HAP-1 (cell line): ENCODE data around the gene RHBDD1.
A peak's percentile ranks its signal among the peaks of the same experiment; 100 is the strongest.

ENCODE experiments used
- DNase-seq, 2 experiments: peaks; one replicate each; pipeline ENCODE4 v3.0.0-alpha.2; 2016 to 2020; ENCODE audit warnings: low spot score in 2 of 2
- H3K27me3 ChIP-seq: fragments of 250-450 bp; sonication (Bioruptor Pico); 2 replicates; pipeline ENCODE4 v1.5.1; 2020; ENCODE audit warnings: low read depth, mild to moderate bottlenecking, moderate library complexity
- H3K36me3 ChIP-seq: fragments of 250-450 bp; sonication (Bioruptor Pico); replicated peaks from 2 replicates; pipeline ENCODE4 v1.5.1; 2020; ENCODE audit warnings: mild to moderate bottlenecking
- H3K4me1 ChIP-seq: fragments of 250-450 bp; sonication (Bioruptor Pico); 2 replicates; pipeline ENCODE4 v1.5.1; 2020; ENCODE audit warnings: mild to moderate bottlenecking
- H3K4me3 ChIP-seq: fragments of 250-450 bp; sonication (Bioruptor Pico); 2 replicates; pipeline ENCODE4 v1.5.1; 2020; ENCODE audit warnings: mild to moderate bottlenecking, moderate library complexity
- H3K9me3 ChIP-seq: fragments of 250-450 bp; sonication (Bioruptor Pico); 2 replicates; pipeline ENCODE4 v1.5.1; 2020; ENCODE audit warnings: mild to moderate bottlenecking, moderate library complexity
- in situ Hi-C: fragments of 300-500 bp; cut with MboI; formaldehyde crosslinking; loops from 3 replicates; pipeline ENCODE4 v1.14.3; 2020; ENCODE audit warnings: low sequenced_read_pairs, inconsistent platforms, mixed read lengths

Gene RHBDD1

DNA sequence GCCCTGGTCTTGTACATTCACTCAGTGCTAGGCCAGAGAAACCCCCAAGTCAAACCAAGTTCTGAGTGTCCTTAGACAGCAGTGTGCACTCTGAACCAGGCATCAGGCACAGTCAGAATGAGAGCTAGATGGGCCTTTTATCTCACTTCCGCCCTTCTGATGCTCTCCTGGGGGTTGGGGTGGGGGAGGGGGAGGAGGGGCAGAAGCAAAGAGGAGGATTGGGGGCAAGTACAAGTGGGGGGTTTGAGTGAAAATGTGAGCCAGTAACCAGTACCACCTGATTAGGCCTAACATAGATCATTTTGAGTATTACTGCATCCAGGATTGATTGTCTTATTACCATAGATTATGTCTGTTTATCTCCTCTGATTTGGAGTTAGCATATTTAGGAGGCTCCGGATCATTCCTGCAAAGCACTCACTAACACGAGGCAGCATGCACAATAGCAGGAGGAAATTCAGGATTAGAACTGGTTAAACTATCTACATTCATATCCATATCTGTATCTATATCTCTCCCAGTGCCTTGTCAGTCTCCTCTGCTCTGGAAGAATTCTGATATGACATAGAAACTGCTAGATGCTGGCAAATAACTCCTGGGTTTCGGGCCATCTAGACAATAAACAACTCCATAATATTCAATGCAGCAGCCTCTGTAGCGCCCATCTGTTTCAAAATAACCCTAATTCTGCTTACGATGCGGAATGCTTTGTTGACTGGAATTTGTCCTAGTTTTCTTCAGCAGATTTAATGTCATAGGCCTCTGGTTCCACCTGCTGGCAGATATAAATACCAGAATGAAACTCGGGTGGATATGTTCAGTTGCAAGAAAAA is 149.1 kb downstream of the RHBDD1 start:
- H3K4me1 ChIP-seq = no peaks in the 10 kb centered on the region
- peak; percentile 56 to 63 for DNase-seq
- H3K4me3 ChIP-seq = no peak overlapping the region

DNA sequence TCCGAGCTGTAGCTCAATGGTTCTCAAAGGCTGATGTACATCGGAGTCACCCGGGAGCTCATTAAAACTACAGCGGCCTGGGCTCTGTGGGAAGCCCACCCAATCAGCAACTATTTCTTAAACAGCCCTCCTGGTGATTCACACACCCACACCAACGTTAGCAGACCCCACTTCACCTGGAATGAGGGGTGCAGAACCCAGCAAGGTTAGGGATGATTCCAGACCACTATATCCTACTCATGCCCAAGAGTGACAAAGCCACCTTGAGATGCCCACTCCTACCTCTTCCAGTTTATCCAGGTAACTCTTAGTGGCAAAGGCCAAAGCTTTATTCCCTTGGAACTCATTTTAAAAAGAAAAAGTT is 149.7 kb downstream of the RHBDD1 start:
- Histone ChIP-seq H3K36me3 (no peaks in the 10 kb centered on the region), H3K9me3 (no peaks in the 10 kb centered on the region), H3K27me3 (peaks cover 5% of the 10 kb centered on the region; the same call in 1 of the 2 replicates), H3K4me3 (no peak overlapping the region), H3K4me1 (no peaks in the 10 kb centered on the region)
- no peak for DNase-seq
- in situ Hi-C loops = loop anchor here (10.0 kb wide), 2 partner anchors 191 to 1321 kb away; partner anchors contain the start of gene IRS1

More for the DNA sequence above, 149.1 kb downstream of the RHBDD1 start:
- in situ Hi-C loops = loop anchor here (10.0 kb wide), 2 partner anchors 190 to 1320 kb away; partner anchors contain the start of gene IRS1
- no peaks in the 10 kb centered on the region for H3K9me3 ChIP-seq
- H3K36me3 ChIP-seq = no peaks in the 10 kb centered on the region
- H3K27me3 ChIP-seq = peaks cover 5% of the 10 kb centered on the region; the same call in 1 of the 2 replicates

DNA sequence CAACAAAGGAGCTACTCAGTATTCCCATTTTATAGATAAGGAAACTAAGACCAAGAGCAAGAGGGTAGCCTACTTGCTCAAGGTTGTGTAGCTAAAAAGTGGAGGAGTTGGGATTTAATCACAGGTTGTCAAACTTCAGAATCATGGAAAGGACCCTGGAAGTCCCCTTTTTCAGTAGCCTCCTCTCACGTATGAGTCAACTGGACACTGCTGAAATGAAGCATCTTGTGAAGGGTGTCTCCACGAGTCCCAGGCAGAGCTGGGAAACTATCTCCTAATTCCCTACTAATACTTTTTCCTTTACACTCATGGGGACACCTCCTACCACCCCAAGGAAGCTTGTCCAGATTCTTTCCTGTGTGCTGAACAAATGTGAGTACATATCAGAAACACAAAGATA is 155.8 kb downstream of the RHBDD1 start:
- no peaks in the 10 kb centered on the region for H3K36me3 ChIP-seq
- in situ Hi-C loops = no loop called here
- H3K4me1 ChIP-seq = no peaks in the 10 kb centered on the region
- no peak for DNase-seq
- peaks cover 5% of the 10 kb centered on the region; the same call in 1 of the 2 replicates for H3K27me3 ChIP-seq
- H3K9me3 ChIP-seq = no peaks in the 10 kb centered on the region
- H3K4me3 ChIP-seq = no peak overlapping the region

DNA sequence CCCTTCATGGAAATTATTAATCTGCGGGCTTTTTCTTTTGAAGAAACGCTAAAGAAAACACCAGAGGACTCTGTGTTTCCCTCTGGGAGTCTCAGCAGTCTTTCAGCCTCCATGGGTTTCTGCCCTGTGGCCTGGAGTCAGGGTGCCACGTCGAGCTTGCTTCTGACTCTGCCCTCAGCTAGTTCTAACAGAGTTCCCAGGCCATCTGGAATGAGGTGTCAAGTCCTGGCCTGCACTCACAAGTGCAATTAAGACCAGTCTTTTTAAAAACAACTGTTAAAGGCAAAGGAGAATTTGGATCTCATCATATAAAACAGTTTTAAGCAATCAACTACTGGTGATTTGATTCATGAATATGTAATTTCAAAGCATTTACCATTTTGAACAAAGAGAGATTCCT is 157.3 kb downstream of the RHBDD1 start:
- no peaks in the 10 kb centered on the region for H3K36me3 ChIP-seq
- DNase-seq = no peak
- no peaks in the 10 kb centered on the region for H3K4me1 ChIP-seq
- in situ Hi-C loops = no loop called here
- peaks cover 5% of the 10 kb centered on the region; the same call in 1 of the 2 replicates for H3K27me3 ChIP-seq
- H3K4me3 ChIP-seq = no peak overlapping the region
- no peaks in the 10 kb centered on the region for H3K9me3 ChIP-seq

DNA sequence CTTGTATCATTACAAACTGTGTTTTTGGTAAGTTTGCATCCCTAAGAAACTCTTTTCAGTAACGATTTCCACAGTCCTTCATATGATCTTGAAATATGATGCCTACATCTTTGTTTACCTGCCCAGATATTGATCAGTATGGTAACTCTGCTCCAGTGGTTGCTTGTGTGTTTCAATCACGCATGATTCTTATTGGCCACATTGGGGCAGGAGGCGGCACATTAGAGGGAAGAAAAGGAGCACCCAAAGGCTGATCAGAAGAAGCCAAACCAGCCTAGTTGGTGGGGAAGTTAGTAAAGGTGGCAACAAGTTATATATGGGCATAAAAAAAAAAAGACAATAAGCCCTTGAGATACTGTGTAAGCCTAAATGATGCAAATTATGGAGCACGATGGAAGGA is 158.9 kb downstream of the RHBDD1 start:
- no peak overlapping the region for H3K4me3 ChIP-seq
- H3K36me3 ChIP-seq = no peaks in the 10 kb centered on the region
- H3K4me1 ChIP-seq = no peaks in the 10 kb centered on the region
- no peaks in the 10 kb centered on the region for H3K9me3 ChIP-seq
- in situ Hi-C loops = no loop called here
- H3K27me3 ChIP-seq = no peaks in the 10 kb centered on the region; the same call in 1 of the 2 replicates
- peak; percentile 11 to 33 for DNase-seq

DNA sequence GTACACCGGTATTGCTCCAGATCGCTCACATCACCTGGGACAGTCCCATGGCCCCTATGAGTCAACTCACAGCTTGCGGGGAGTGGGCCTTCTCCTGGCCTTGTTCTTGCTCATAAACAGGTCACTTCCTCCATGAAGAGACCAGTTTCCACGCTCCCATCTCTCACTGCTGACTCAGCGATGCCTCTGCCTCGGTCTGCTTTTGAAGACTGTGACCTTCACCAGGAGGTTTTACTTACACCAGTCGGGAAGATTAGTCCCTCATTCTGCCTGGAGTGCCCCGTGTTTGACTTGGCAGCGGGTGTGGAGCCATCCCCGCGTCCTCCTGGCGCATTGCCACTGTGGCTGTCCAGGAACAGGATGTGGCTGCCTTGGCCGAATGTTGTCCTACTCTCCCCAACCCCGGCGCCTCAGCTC is 159.8 kb downstream of the RHBDD1 start:
- in situ Hi-C loops = no loop called here
- no peak for DNase-seq
- Histone ChIP-seq H3K27me3 (no peaks in the 10 kb centered on the region), H3K4me1 (no peaks in the 10 kb centered on the region), H3K9me3 (no peaks in the 10 kb centered on the region), H3K36me3 (no peaks in the 10 kb centered on the region), H3K4me3 (no peak overlapping the region)

DNA sequence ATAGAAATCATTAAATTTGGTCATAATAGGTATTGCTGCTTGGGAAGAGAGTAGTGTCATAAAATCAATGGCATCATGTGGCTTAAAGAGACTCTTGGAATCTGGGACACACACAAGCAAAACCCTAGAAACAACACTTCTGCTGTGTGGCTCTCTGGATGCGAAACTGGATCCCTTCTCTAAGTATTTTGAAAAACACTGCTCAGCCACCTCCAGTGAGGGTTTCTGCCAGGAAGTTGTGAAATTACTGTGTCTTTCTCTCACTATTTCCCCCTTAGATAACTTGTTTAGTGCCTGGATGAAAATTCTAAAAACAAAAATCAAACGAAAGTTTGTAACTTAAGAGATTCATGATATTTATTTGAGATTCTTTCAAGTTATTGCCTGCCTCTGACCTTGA is 163.8 kb downstream of the RHBDD1 start:
- H3K27me3 ChIP-seq = no peaks in the 10 kb centered on the region
- no peaks in the 10 kb centered on the region for H3K9me3 ChIP-seq
- no peak overlapping the region for H3K4me3 ChIP-seq
- no peaks in the 10 kb centered on the region for H3K36me3 ChIP-seq
- no peaks in the 10 kb centered on the region for H3K4me1 ChIP-seq
- DNase-seq = no peak
- in situ Hi-C loops = no loop called here

DNA sequence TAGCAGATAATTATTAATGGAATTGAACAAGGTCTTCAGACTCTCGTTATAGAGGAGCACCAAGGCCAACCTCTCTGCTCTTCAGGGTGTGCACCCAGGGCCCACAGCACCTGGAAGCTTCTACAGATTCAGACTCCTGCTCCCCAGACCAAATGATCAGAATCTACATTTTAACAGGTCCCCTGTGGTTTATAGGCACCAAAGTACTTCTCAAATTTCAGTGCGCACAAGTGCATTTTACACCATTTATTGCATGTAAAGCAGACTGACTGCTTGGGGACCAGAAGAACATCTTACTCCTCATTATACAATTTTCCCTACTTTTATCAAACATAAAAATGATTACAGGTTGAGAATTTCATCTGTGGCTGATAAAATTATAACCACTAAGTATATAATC is 164.3 kb downstream of the RHBDD1 start:
- H3K36me3 ChIP-seq = no peaks in the 10 kb centered on the region
- in situ Hi-C loops = no loop called here
- no peaks in the 10 kb centered on the region for H3K9me3 ChIP-seq
- H3K4me1 ChIP-seq = no peaks in the 10 kb centered on the region
- no peak overlapping the region for H3K4me3 ChIP-seq
- H3K27me3 ChIP-seq = no peaks in the 10 kb centered on the region
- DNase-seq = no peak

DNA sequence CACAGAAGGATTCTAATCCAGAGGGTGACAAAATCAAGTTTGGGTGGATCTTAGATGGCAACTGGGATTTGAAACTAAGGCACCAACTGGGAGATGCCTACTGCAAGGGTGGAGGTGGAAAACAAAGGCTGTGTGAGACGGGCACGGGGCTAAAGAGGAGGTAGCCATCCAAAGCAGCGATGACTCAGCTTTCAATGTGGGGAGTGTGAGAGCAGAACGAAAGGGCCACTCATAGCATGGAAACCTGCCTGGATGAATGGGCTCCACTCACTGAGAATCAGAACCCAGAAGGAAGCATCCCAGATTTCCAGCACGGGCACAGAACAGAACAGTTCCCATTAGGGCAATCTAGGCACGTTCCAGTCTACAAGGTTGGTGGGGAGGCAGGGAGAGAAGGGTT is 168.6 kb downstream of the RHBDD1 start:
- H3K27me3 ChIP-seq = no peaks in the 10 kb centered on the region
- H3K9me3 ChIP-seq = no peaks in the 10 kb centered on the region
- in situ Hi-C loops = no loop called here
- H3K4me1 ChIP-seq = no peaks in the 10 kb centered on the region
- no peak overlapping the region for H3K4me3 ChIP-seq
- no peaks in the 10 kb centered on the region for H3K36me3 ChIP-seq
- no peak for DNase-seq

DNA sequence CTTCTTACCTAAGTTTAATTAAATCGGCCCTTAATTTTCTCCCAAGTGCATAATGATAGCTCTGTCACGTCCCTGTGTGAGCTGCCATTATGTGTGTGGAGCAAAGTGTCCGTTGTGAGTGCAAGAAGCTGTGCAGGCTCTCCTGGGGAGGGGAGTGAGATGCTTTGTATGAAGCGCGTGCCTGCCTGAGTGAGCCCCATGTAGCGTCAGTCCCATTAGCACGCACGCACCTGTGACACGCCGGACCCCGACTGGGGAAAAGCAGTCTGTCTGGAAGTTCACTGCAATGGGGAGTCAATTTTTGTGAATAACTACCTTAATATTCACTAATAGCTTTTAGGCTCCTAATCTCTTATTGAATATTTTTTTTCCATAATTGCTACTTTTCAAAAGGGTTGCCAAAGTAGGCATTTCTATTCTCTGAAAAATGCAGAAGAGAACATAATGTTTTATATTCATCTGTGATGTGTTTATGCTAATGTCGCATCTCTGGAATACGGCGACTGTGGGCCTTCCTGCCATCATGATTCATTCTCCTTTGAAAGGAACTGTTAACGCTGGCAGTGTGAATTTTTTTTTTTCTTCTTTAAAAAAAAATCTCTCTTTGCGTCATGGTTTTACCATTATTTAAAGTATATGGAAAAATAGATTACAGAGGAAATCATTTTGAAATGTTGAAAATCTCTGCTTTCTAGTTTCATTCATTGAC is 170.5 kb downstream of the RHBDD1 start:
- no peaks in the 10 kb centered on the region for H3K36me3 ChIP-seq
- no peak overlapping the region for H3K4me3 ChIP-seq
- no peaks in the 10 kb centered on the region for H3K27me3 ChIP-seq
- DNase-seq = no peak
- H3K9me3 ChIP-seq = no peaks in the 10 kb centered on the region
- in situ Hi-C loops = no loop called here
- H3K4me1 ChIP-seq = no peaks in the 10 kb centered on the region

DNA sequence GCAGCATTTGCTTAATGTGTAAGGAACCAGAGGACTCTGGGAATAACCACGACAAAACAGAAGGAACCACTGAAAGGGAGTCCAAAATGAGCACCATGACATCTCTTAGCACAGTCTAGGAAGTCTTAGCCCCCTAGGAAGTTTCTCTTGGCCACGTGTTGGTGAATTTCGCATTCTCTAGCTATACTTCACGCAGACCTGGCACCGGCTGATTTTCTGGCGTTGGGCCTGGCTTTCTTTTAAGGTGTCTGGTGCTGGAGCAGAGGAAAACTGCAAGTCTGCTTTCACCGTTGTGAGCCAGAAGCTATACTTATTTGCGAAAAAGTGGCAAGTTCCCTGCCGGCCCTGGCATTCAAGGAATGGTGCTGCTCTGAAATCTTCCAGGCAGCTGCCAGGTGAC is 171.3 kb downstream of the RHBDD1 start:
- no peaks in the 10 kb centered on the region for H3K9me3 ChIP-seq
- no peak for DNase-seq
- H3K4me1 ChIP-seq = no peaks in the 10 kb centered on the region
- H3K36me3 ChIP-seq = no peaks in the 10 kb centered on the region
- in situ Hi-C loops = no loop called here
- H3K4me3 ChIP-seq = no peak overlapping the region
- H3K27me3 ChIP-seq = no peaks in the 10 kb centered on the region

DNA sequence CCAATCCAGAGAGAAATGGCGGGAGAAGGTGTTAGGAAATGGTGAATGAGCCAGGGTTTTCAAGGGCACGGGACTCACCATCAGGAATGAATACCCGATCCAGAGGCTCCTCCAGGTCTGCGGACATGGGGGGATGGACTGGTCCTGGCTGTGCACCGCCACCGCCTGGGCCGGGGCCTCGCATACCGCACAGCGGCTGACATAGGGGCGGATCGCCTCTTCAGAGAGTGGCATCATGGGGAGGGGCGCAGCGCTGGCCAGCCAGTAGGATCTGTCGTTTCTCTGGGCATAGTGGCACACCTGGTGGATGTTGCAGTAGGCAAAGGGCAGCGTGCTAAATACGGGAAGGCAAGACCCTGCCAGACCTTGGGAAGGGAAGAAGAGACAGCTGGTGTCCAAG is 172.1 kb downstream of the RHBDD1 start:
- H3K9me3 ChIP-seq = no peaks in the 10 kb centered on the region
- no peak for DNase-seq
- H3K27me3 ChIP-seq = no peaks in the 10 kb centered on the region
- H3K4me3 ChIP-seq = no peak overlapping the region
- H3K36me3 ChIP-seq = no peaks in the 10 kb centered on the region
- in situ Hi-C loops = no loop called here
- no peaks in the 10 kb centered on the region for H3K4me1 ChIP-seq

DNA sequence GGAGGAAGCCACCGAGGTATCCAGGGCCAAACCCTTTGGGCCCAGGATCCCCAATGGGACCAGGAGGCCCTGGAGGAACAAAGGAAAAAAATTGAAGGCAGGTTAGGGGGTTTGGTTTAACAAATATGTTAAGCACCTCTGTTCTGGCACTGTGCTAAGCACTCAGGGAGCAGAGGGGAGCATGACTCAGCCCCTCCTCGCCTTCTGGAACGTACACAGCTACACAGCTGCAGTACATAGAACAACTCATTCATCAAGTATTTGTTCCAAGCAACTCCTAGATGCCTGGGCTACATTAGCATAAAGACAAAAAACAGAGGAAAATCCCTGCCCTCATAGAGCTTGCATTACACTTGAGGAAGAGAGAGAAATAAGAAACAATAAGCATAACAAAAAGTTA is 174.6 kb downstream of the RHBDD1 start:
- Histone ChIP-seq H3K36me3 (no peaks in the 10 kb centered on the region), H3K4me3 (no peak overlapping the region), H3K9me3 (no peaks in the 10 kb centered on the region), H3K27me3 (no peaks in the 10 kb centered on the region), H3K4me1 (no peaks in the 10 kb centered on the region)
- no peak for DNase-seq
- in situ Hi-C loops = no loop called here

DNA sequence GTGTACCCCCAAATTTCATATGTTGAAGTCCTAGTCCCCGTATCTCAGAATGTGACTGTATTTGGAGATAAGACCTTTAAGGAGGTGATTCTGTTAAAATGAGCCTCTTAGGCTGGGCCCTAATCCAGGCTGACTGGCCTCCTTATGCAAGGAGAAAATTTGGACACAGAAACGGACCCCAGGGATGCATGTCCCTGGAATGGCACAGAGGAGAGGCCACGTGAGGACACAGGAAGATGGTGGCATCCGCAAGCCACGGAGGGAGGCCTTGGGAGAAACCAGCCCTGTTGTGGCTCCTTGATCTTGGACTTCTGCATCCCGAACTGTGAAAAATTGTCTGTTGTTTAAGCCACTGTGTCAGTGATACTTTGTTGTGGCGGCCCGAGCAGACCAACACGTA is 177.5 kb downstream of the RHBDD1 start:
- no peak for DNase-seq
- Histone ChIP-seq H3K9me3 (no peaks in the 10 kb centered on the region), H3K4me1 (no peaks in the 10 kb centered on the region), H3K27me3 (no peaks in the 10 kb centered on the region), H3K4me3 (no peak overlapping the region), H3K36me3 (no peaks in the 10 kb centered on the region)
- in situ Hi-C loops = no loop called here
